Mesodermal cell (in vitro differentiated cells): ENCODE data around the gene NCL.
"Not testable (repeated sequence)": the region's sequence is repeated elsewhere in the genome, so short reads cannot be mapped to it uniquely, and the experiment has no call there.

ENCODE experiments used
- H3K27ac ChIP-seq: 2 replicates; pipeline ENCODE4 v1.7.0; 2013; ENCODE audit warnings: mild to moderate bottlenecking, low read depth, low read length, moderate library complexity; ENCODE audit not compliant: severe bottlenecking
- H3K36me3 ChIP-seq: 2 replicates; pipeline ENCODE4 v1.7.1; 2013; ENCODE audit warnings: mild to moderate bottlenecking, low read length, moderate library complexity; ENCODE audit not compliant: control insufficient read depth, insufficient read depth
- H3K4me1 ChIP-seq: one replicate; pipeline ENCODE4 v1.7.1; 2013; ENCODE audit warnings: mild to moderate bottlenecking, low read length; ENCODE audit not compliant: insufficient read depth, control insufficient read depth, poor library complexity, severe bottlenecking
- H3K4me3 ChIP-seq: 2 replicates; pipeline ENCODE4 v1.7.0; 2013; ENCODE audit warnings: low read length, control low read depth, mild to moderate bottlenecking; ENCODE audit not compliant: insufficient read depth, poor library complexity, severe bottlenecking; ENCODE audit errors: extremely low read depth
- H3K9me3 ChIP-seq: 2 replicates; pipeline ENCODE4 v1.7.1; 2013; ENCODE audit warnings: mild to moderate bottlenecking, low read length, moderate library complexity; ENCODE audit not compliant: control insufficient read depth
- WGBS, 2 experiments: methylation state at CpG; one replicate each; pipeline ENCODE4 v1.1.5; 2013; ENCODE audit warnings: missing lambda C conversion rate in 2 of 2; ENCODE audit not compliant: insufficient coverage in 2 of 2; 5-methylcytosine and 5-hydroxymethylcytosine counted together

NCL gene

GRCh38 chr2:231430437-231430836 lies 33.8 kb downstream of the NCL start:
- H3K4me1 ChIP-seq, H3K4me3 ChIP-seq, H3K36me3 ChIP-seq, H3K27ac ChIP-seq, H3K9me3 ChIP-seq: not testable (repeated sequence)
- WGBS, 2 experiments = 95% methylated on average over 3 of the region's 4 CpGs; no CpG with 5 or more reads in 1 of the 2 experiments

GRCh38 chr2:231429901-231430300 lies 34.4 kb downstream of the NCL start:
- WGBS, 2 experiments = 89 to 93% methylated on average over 2 to 3 of the region's 3 CpGs
- no peak overlapping the region for H3K27ac ChIP-seq
- H3K4me3 ChIP-seq = no peak overlapping the region
- H3K4me1 ChIP-seq = no peaks in the 10 kb centered on the region
- H3K9me3 ChIP-seq = no peaks in the 10 kb centered on the region
- H3K36me3 ChIP-seq = no peaks in the 10 kb centered on the region

GRCh38 chr2:231429152-231429551 lies 35.1 kb downstream of the NCL start:
- H3K36me3 ChIP-seq = no peaks in the 10 kb centered on the region
- no peaks in the 10 kb centered on the region for H3K9me3 ChIP-seq
- no peak overlapping the region for H3K27ac ChIP-seq
- H3K4me1 ChIP-seq = no peaks in the 10 kb centered on the region
- 64 to 66% methylated on average over 4 of the region's 6 CpGs for WGBS, 2 experiments
- H3K4me3 ChIP-seq = no peak overlapping the region

GRCh38 chr2:231427116-231427515 lies 37.2 kb downstream of the NCL start:
- no peak overlapping the region for H3K27ac ChIP-seq
- H3K36me3 ChIP-seq = no peaks in the 10 kb centered on the region
- H3K9me3 ChIP-seq = no peaks in the 10 kb centered on the region
- no CpG with 5 or more reads among the region's 3 CpGs for WGBS, 2 experiments
- H3K4me3 ChIP-seq = no peak overlapping the region
- H3K4me1 ChIP-seq = no peaks in the 10 kb centered on the region

GRCh38 chr2:231425811-231426703 lies 38.2 kb downstream of the NCL start:
- no peak overlapping the region for H3K4me3 ChIP-seq
- H3K36me3 ChIP-seq = no peaks in the 10 kb centered on the region
- no peaks in the 10 kb centered on the region for H3K4me1 ChIP-seq
- H3K9me3 ChIP-seq = no peaks in the 10 kb centered on the region
- H3K27ac ChIP-seq = no peak overlapping the region
- 76 to 80% methylated on average over 16 to 19 of the region's 21 CpGs for WGBS, 2 experiments

GRCh38 chr2:231425291-231425810 lies 38.9 kb downstream of the NCL start:
- 68 to 69% methylated on average over 4 to 7 of the region's 8 CpGs for WGBS, 2 experiments

GRCh38 chr2:231423176-231423575 lies 41.1 kb downstream of the NCL start:
- Histone ChIP-seq H3K4me1 (no peaks in the 10 kb centered on the region), H3K4me3 (no peak overlapping the region), H3K27ac (no peak overlapping the region), H3K9me3 (no peaks in the 10 kb centered on the region), H3K36me3 (no peaks in the 10 kb centered on the region)
- WGBS, 2 experiments = 96 to 98% methylated on average over 7 of the region's 10 CpGs

More at GRCh38 chr2:231425291-231425810, 38.9 kb downstream of the NCL start:
- H3K4me3 ChIP-seq = no peak overlapping the region
- H3K9me3 ChIP-seq = no peaks in the 10 kb centered on the region
- H3K27ac ChIP-seq = no peak overlapping the region
- H3K4me1 ChIP-seq = no peaks in the 10 kb centered on the region
- H3K36me3 ChIP-seq = no peaks in the 10 kb centered on the region

- no peak overlapping the region for H3K27ac ChIP-seq
These were observed 42.2 kb downstream of the NCL start for GRCh38 chr2:231422056-231422455.

GRCh38 chr2:231421051-231421580 lies 43.2 kb downstream of the NCL start:
- H3K4me3 ChIP-seq = no peak overlapping the region
- no peaks in the 10 kb centered on the region for H3K9me3 ChIP-seq
- 82 to 92% methylated on average over 9 of the region's 9 CpGs for WGBS, 2 experiments
- no peak overlapping the region for H3K27ac ChIP-seq
- no peaks in the 10 kb centered on the region for H3K4me1 ChIP-seq
- no peaks in the 10 kb centered on the region for H3K36me3 ChIP-seq

More at GRCh38 chr2:231422056-231422455, 42.2 kb downstream of the NCL start:
- Histone ChIP-seq H3K4me3 (no peak overlapping the region), H3K9me3 (no peaks in the 10 kb centered on the region), H3K4me1 (no peaks in the 10 kb centered on the region), H3K36me3 (no peaks in the 10 kb centered on the region)
- 100% methylated on average over 1 of the region's 2 CpGs; no CpG with 5 or more reads in 1 of the 2 experiments for whole genome bisulfite sequencing, 2 experiments

- 85 to 89% methylated on average over 21 to 26 of the region's 26 CpGs for WGBS, 2 experiments
- H3K36me3 ChIP-seq = no peaks in the 10 kb centered on the region
- peaks cover 5% of the 10 kb centered on the region for H3K4me1 ChIP-seq
- no peak overlapping the region for H3K4me3 ChIP-seq
- no peak overlapping the region for H3K27ac ChIP-seq
- H3K9me3 ChIP-seq = no peaks in the 10 kb centered on the region
These were observed 45.3 kb downstream of the NCL start for GRCh38 chr2:231418820-231419640.
